ENCODE measurements around the gene RGS21.

RGS21 gene

DNA sequence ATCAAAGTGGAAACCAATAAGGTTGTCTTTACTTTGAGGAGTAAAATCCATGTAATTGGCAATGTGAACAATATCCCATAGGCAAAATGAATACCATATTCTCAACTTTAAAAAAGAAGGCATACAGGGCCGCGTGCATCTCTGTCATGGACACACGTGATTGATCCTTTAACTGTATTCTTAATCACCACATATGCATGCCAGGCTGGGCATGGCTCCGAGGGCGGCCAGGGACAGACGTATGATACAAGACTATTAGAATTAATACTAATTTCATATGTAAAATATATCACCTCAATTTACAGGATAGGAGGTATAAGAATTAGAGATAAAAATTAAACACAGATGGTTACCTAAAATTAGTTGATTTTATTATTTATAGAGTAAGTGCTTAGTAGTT lies 11.2 kb downstream of the RGS21 start:
- no peaks in the 10 kb centered on the region for H3K79me2 ChIP-seq (ENCODE audit: insufficient read depth, low read length)
- no peaks in the 10 kb centered on the region for H3K9me2 ChIP-seq (replicated peaks; ENCODE audit: low read depth, low read length)
- no peak overlapping the region for H3K4me2 ChIP-seq (ENCODE audit: low read depth, low read length, poor library complexity, severe bottlenecking)
- H3K4me3 ChIP-seq (ENCODE audit: low read length, poor library complexity, severe bottlenecking) = no peak overlapping the region
- H2AFZ ChIP-seq (ENCODE audit: low read length) = no peak overlapping the region
- H4K20me1 ChIP-seq (ENCODE audit: insufficient read depth, low read length, poor library complexity, severe bottlenecking) = no peaks in the 10 kb centered on the region
- no peaks in the 10 kb centered on the region for H3K9me3 ChIP-seq (ENCODE audit: insufficient read depth, low read depth, low read length)
- H3K4me1 ChIP-seq (ENCODE audit: insufficient read depth, low read length, poor library complexity, severe bottlenecking) = no peaks in the 10 kb centered on the region
- no peaks in the 10 kb centered on the region for H3K36me3 ChIP-seq (ENCODE audit: insufficient read depth, low read length)
- H3K27me3 ChIP-seq (ENCODE audit: insufficient read depth, low read length, poor library complexity, severe bottlenecking) = no peaks in the 10 kb centered on the region
- no peak for TF ChIP-seq EZH2phosphoT487 (IDR thresholded peaks at IDR 0.05; ENCODE audit: borderline replicate concordance)
- TF ChIP-seq, protein P1, sequence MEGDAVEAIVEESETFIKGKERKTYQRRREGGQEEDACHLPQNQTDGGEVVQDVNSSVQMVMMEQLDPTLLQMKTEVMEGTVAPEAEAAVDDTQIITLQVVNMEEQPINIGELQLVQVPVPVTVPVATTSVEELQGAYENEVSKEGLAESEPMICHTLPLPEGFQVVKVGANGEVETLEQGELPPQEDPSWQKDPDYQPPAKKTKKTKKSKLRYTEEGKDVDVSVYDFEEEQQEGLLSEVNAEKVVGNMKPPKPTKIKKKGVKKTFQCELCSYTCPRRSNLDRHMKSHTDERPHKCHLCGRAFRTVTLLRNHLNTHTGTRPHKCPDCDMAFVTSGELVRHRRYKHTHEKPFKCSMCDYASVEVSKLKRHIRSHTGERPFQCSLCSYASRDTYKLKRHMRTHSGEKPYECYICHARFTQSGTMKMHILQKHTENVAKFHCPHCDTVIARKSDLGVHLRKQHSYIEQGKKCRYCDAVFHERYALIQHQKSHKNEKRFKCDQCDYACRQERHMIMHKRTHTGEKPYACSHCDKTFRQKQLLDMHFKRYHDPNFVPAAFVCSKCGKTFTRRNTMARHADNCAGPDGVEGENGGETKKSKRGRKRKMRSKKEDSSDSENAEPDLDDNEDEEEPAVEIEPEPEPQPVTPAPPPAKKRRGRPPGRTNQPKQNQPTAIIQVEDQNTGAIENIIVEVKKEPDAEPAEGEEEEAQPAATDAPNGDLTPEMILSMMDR (conservative IDR thresholded peaks at IDR 0.05; ENCODE audit: low read length) = no peak
- no peak overlapping the region for H3K9ac ChIP-seq (ENCODE audit: low read depth, low read length, poor library complexity, severe bottlenecking)
- H3F3A ChIP-seq (ENCODE audit: low read depth) = no peaks in the 10 kb centered on the region

GRCh38 chr1:192342842-192343241 lies 26.1 kb downstream of the RGS21 start:
- Histone ChIP-seq H3K4me3 (ENCODE audit: low read length, poor library complexity, severe bottlenecking) (no peak overlapping the region), H3K9me3 (ENCODE audit: insufficient read depth, low read depth, low read length) (no peaks in the 10 kb centered on the region), H3K27me3 (ENCODE audit: insufficient read depth, low read length, poor library complexity, severe bottlenecking) (no peaks in the 10 kb centered on the region), H4K20me1 (ENCODE audit: insufficient read depth, low read length, poor library complexity, severe bottlenecking) (no peaks in the 10 kb centered on the region), H3F3A (ENCODE audit: low read depth) (no peaks in the 10 kb centered on the region), H3K9me2 (replicated peaks; ENCODE audit: low read depth, low read length) (no peaks in the 10 kb centered on the region), H3K4me2 (ENCODE audit: low read depth, low read length, poor library complexity, severe bottlenecking) (no peak overlapping the region), H3K36me3 (ENCODE audit: insufficient read depth, low read length) (no peaks in the 10 kb centered on the region), H3K79me2 (ENCODE audit: insufficient read depth, low read length) (no peaks in the 10 kb centered on the region), H3K4me1 (ENCODE audit: insufficient read depth, low read length, poor library complexity, severe bottlenecking) (no peaks in the 10 kb centered on the region), H2AFZ (ENCODE audit: low read length) (no peak overlapping the region), H3K9ac (ENCODE audit: low read depth, low read length, poor library complexity, severe bottlenecking) (no peak overlapping the region)
- TF ChIP-seq EZH2phosphoT487 (IDR thresholded peaks at IDR 0.05; ENCODE audit: borderline replicate concordance) = no peak
- TF ChIP-seq, protein P1 (conservative IDR thresholded peaks at IDR 0.05; ENCODE audit: low read length) = no peak

DNA sequence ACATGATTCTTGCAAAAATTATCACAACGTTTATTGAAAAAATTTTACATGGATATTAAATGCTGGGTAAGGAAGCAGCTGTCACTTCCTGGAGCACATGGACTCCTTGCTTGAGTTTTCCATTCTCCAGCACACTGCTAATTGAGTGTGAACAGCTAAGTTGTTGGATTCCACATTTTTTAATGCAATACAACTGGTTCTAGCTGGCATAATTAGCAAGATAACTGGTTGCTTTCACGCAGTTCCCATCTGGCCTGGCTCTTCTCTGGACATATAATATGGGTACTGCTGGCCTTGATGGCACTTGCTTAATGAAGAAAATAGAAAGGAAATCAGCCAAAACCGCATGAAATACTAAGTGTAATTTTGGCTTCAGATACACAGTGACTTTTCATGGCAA lies 26.6 kb downstream of the RGS21 start:
- H2AFZ ChIP-seq (ENCODE audit: low read length) = no peak overlapping the region

More for the DNA sequence above, 26.6 kb downstream of the RGS21 start:
- Histone ChIP-seq H3K9me3 (ENCODE audit: insufficient read depth, low read depth, low read length) (no peaks in the 10 kb centered on the region), H3K79me2 (ENCODE audit: insufficient read depth, low read length) (no peaks in the 10 kb centered on the region), H3F3A (ENCODE audit: low read depth) (no peaks in the 10 kb centered on the region), H3K36me3 (ENCODE audit: insufficient read depth, low read length) (no peaks in the 10 kb centered on the region), H3K4me2 (ENCODE audit: low read depth, low read length, poor library complexity, severe bottlenecking) (no peak overlapping the region), H3K4me3 (ENCODE audit: low read length, poor library complexity, severe bottlenecking) (no peak overlapping the region), H3K4me1 (ENCODE audit: insufficient read depth, low read length, poor library complexity, severe bottlenecking) (no peaks in the 10 kb centered on the region), H3K9me2 (replicated peaks; ENCODE audit: low read depth, low read length) (no peaks in the 10 kb centered on the region), H3K9ac (ENCODE audit: low read depth, low read length, poor library complexity, severe bottlenecking) (no peak overlapping the region), H3K27me3 (ENCODE audit: insufficient read depth, low read length, poor library complexity, severe bottlenecking) (no peaks in the 10 kb centered on the region), H4K20me1 (ENCODE audit: insufficient read depth, low read length, poor library complexity, severe bottlenecking) (no peaks in the 10 kb centered on the region)
- TF ChIP-seq, protein P1 (conservative IDR thresholded peaks at IDR 0.05; ENCODE audit: low read length) = no peak
- no peak for TF ChIP-seq EZH2phosphoT487 (IDR thresholded peaks at IDR 0.05; ENCODE audit: borderline replicate concordance)
